Embryonic facial prominence (tissue), 1 donor: ENCODE results near the gene CHMP3.
"Not testable (repeated sequence)": the region's sequence is repeated elsewhere in the genome, so short reads cannot be mapped to it uniquely, and the experiment has no call there.

Experiments used
- DNase-seq: peaks from one replicate; pipeline ENCODE4 v3.0.0-alpha.2; 2016; ENCODE audit errors: extremely low spot score

Gene CHMP3

GRCh38 chr2:86510436-86510933, 52.8 kb downstream of the CHMP3 start:
- DNase-seq: no peak

GRCh38 chr2:86507600-86507999, 55.6 kb downstream of the CHMP3 start:
- no peak for DNase-seq

- no peak for DNase-seq
Observed at GRCh38 chr2:86500325-86501083, 62.7 kb downstream of the CHMP3 start.

- no peak for DNase-seq
Observed at GRCh38 chr2:86499326-86499725, 63.9 kb downstream of the CHMP3 start.

- DNase-seq: no peak
Observed at GRCh38 chr2:86498468-86499260, 64.6 kb downstream of the CHMP3 start.

- DNase-seq: not testable (repeated sequence)
Observed at GRCh38 chr2:86496391-86496790, 66.9 kb downstream of the CHMP3 start.

GRCh38 chr2:86492048-86492453, 71.2 kb downstream of the CHMP3 start:
- no peak for DNase-seq

GRCh38 chr2:86491088-86491487, 72.2 kb downstream of the CHMP3 start:
- DNase-seq: no peak

GRCh38 chr2:86490245-86490644, 73.0 kb downstream of the CHMP3 start:
- no peak for DNase-seq

GRCh38 chr2:86489542-86489941, 73.7 kb downstream of the CHMP3 start:
- DNase-seq: no peak

- DNase-seq: no peak
Observed at GRCh38 chr2:86488561-86489250, 74.5 kb downstream of the CHMP3 start.

GRCh38 chr2:86487062-86487461, 76.2 kb downstream of the CHMP3 start:
- no peak for DNase-seq

- DNase-seq: no peak
Observed at GRCh38 chr2:86485802-86486201, 77.4 kb downstream of the CHMP3 start.

- DNase-seq: no peak
Observed at GRCh38 chr2:86485103-86485502, 78.1 kb downstream of the CHMP3 start.

GRCh38 chr2:86484385-86484784, 78.9 kb downstream of the CHMP3 start:
- DNase-seq: no peak

GRCh38 chr2:86482034-86482433, 81.2 kb downstream of the CHMP3 start:
- DNase-seq: no peak

GRCh38 chr2:86480105-86480504, 83.1 kb downstream of the CHMP3 start:
- DNase-seq: no peak

- DNase-seq: no peak
Observed at GRCh38 chr2:86477349-86477748, 85.9 kb downstream of the CHMP3 start.

- no peak for DNase-seq
Observed at GRCh38 chr2:86476918-86477317, 86.3 kb downstream of the CHMP3 start.

- DNase-seq: no peak
Observed at GRCh38 chr2:86476092-86476491, 87.2 kb downstream of the CHMP3 start.

GRCh38 chr2:86471637-86472036, 91.6 kb downstream of the CHMP3 start:
- no peak for DNase-seq

GRCh38 chr2:86470890-86471289, 92.4 kb downstream of the CHMP3 start:
- DNase-seq: no peak
